Measurements from ENCODE around the gene GEMIN7. TPM values are rescaled to one million over a fixed set of nuclear protein-coding genes. Genes with fewer than 3 reads are reported as not detected.

The GEMIN7 gene
- total RNA-seq, 1 donor from 2014 or later = 15.9 TPM

DNA sequence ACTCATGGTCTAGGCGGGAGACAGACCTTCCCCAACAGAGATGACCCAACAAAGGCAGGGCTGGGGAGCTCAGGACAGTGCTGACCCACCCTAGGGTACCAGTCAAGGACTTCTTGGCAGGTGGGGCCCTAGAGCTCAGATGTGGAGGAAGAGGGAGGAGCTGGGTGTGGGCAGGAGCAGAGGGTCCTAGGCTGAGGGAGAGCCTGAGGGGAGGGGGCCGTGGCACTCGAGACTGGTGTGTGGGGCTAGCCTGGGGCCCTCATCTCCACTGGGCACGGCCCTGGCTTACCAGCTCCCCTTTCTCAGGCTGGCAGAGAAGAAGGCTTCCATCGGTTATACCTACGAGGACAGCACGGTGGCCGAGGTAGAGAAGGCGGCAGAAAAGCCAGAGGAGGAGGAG is 21.6 kb upstream of the GEMIN7 start:
- TF ChIP-seq CTCF (IDR thresholded peaks at IDR 0.05; ENCODE audit: borderline replicate concordance) = no peak
- Histone ChIP-seq H3K4me3 (no peak overlapping the region), H3K27ac (replicated peaks) (no peak overlapping the region), H3K27me3 (ENCODE audit: low read depth) (no peaks in the 10 kb centered on the region), H3K4me1 (peaks cover 5% of the 10 kb centered on the region), H3K9me3 (replicated peaks) (no peaks in the 10 kb centered on the region), H3K36me3 (peaks cover 100% of the 10 kb centered on the region)
- DNase-seq = no peak
- intact Hi-C loops (cut with micrococcal nuclease) = no loop called here

DNA sequence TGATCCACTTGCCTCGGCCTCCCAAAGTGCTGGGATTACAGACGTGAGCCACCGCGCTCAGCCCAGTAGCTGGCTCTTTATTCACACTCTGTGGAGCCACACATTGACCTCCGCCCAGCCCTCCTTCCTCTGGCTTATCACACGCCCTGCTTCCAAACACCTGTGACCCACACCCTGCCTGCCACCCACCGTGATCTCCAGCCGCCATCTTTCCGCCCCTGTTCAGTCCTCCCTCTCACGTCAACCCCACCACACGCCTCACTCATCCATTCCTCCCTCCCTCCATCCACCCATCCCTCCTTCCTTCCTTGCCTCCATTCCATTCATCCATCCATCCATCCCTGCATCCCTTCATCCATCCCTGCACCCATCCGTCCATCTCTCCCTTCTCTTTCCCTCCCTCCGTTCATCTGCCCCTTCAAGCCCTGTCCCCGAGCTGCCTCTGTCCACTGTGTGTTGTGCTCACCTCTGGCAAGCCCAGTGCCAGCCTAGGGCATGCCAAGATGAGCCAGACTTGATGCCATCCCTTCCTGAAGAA is 20.4 kb upstream of the GEMIN7 start:
- H3K27ac ChIP-seq (replicated peaks) = no peak overlapping the region
- H3K9me3 ChIP-seq (replicated peaks) = no peaks in the 10 kb centered on the region
- TF ChIP-seq CTCF (IDR thresholded peaks at IDR 0.05; ENCODE audit: borderline replicate concordance) = no peak
- DNase-seq = no peak
- H3K27me3 ChIP-seq (ENCODE audit: low read depth) = no peaks in the 10 kb centered on the region
- H3K4me3 ChIP-seq = no peak overlapping the region
- H3K4me1 ChIP-seq = peaks cover 5% of the 10 kb centered on the region
- intact Hi-C loops (cut with micrococcal nuclease) = no loop called here
- H3K36me3 ChIP-seq = peaks cover 100% of the 10 kb centered on the region

- H3K4me1 ChIP-seq = no peaks in the 10 kb centered on the region
- intact Hi-C loops (cut with micrococcal nuclease) = no loop called here
- peaks cover 100% of the 10 kb centered on the region for H3K36me3 ChIP-seq
- no peaks in the 10 kb centered on the region for H3K9me3 ChIP-seq (replicated peaks)
- H3K4me3 ChIP-seq = no peak overlapping the region
- no peaks in the 10 kb centered on the region for H3K27me3 ChIP-seq (ENCODE audit: low read depth)
- TF ChIP-seq CTCF (IDR thresholded peaks at IDR 0.05; ENCODE audit: borderline replicate concordance) = peak; percentile 83
- no peak overlapping the region for H3K27ac ChIP-seq (replicated peaks)
- peak; percentile 53 for DNase-seq
Measured at GRCh38 chr19:45059258-45059965, 19.6 kb upstream of the GEMIN7 start.

DNA sequence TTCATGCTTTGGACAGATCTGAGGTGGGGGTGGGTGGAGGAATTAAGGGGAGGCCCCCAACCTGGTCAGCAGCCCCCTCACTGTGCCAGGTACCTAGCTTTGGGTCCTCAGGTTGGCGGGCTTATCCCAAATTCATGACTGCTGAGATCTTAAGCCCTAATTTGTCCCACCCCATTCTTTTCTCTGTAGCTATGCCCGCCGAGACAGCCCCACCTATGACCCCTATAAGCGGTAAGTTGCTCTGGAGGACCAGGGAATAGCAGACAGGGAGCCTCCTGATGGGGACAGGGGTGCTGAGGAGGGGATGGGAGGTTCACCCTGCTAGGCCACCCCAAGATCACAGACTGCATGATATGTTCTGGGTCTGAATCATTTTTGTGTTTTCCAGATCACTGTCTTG is 17.1 kb upstream of the GEMIN7 start:
- H3K27me3 ChIP-seq (ENCODE audit: low read depth) = no peaks in the 10 kb centered on the region
- H3K4me1 ChIP-seq = no peaks in the 10 kb centered on the region
- DNase-seq = no peak
- no peak overlapping the region for H3K27ac ChIP-seq (replicated peaks)
- H3K9me3 ChIP-seq (replicated peaks) = no peaks in the 10 kb centered on the region
- H3K4me3 ChIP-seq = no peak overlapping the region
- no peak for TF ChIP-seq CTCF (IDR thresholded peaks at IDR 0.05; ENCODE audit: borderline replicate concordance)
- peaks cover 99% of the 10 kb centered on the region for H3K36me3 ChIP-seq
- intact Hi-C loops (cut with micrococcal nuclease) = no loop called here

DNA sequence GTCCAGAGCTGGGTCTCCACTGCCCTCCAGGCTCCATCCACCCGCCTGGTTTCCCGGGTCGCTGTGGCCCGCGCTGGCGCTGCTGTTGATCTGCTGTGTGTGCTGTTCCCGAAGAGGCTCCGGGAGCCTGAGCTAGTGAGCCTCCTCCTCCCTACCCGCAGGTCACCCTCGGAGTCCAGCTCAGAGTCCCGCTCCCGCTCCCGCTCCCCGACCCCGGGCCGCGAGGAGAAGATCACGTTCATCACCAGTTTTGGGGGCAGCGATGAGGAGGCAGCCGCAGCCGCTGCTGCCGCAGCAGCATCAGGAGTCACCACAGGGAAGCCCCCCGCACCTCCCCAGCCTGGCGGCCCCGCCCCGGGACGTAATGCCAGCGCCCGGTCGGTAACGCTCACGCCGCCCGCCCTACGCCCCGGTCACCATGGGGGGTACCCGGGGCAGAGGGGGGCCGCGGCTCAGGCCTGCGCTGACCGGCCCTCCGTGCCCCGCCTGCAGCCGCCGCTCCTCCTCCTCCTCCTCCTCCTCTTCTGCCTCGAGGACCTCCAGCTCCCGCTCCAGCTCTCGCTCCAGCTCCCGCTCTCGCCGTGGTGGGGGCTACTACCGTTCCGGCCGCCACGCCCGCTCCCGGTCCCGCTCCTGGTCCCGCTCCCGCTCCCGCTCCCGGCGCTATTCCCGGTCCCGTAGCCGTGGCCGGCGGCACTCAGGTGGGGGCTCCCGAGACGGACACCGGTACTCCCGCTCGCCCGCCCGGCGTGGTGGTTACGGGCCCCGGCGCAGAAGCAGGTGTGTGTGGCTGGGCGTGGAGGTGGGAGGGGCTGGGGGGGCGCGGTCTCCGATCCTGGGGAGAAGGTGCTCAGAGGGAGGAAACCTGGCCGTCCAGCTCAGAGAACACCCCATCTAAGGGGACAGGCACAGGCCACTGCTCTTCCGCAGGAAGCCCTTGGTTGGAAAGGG is 14.9 kb upstream of the GEMIN7 start:
- intact Hi-C loops (cut with micrococcal nuclease) = no loop called here
- Histone ChIP-seq H3K36me3 (peaks cover 99% of the 10 kb centered on the region), H3K27me3 (ENCODE audit: low read depth) (no peaks in the 10 kb centered on the region), H3K9me3 (replicated peaks) (no peaks in the 10 kb centered on the region), H3K4me1 (no peaks in the 10 kb centered on the region), H3K27ac (replicated peaks) (no peak overlapping the region), H3K4me3 (no peak overlapping the region)
- DNase-seq = no peak
- TF ChIP-seq CTCF (IDR thresholded peaks at IDR 0.05; ENCODE audit: borderline replicate concordance) = no peak

Measured in left ventricle myocardium inferior (tissue), 1 donor.